GM18873 (cell line): ENCODE data around the gene NUDC.

Experiments
- ATAC-seq: cut with Tn5 transposase; IDR thresholded peaks from one replicate; pipeline ENCODE4 v1.9.1; 2021; ENCODE audit warnings: mild to moderate bottlenecking, moderate library complexity, moderate number of reproducible peaks; ENCODE audit not compliant: unreplicated experiment, low FRiP score

NUDC gene

DNA sequence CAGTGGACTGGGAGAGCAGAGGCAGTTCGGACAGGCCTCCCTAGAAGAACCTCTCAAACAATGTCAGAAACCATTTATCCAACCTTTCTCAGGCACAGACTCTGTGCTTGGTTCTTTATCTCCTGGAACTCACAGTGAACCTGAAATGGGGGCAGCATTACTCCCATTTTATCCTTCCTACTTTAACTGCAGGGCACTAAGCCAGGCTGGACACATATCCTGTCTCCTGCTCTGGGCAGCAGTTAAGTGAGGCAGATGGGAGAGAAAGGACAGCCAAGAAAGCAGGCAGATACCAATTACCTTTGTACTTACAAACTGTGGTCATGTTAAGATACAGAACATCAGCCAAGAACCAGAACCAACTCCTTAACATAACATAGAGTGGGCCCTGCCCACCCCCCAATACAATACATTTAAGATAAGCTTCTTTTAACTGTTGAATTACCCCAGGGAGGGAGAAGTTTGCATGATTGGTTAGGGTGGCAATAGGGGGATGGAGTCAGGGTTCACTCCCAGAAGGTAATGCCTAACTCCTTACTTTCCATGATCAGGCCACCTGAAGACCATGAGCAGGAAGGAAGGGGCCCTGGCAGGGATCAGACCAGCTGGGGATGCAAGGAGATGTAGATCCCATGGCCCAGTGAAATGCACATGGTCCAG, 27.9 kb downstream of the NUDC start:
- no peak for ATAC-seq

GRCh38 chr1:26949926-26950319, 28.4 kb downstream of the NUDC start:
- no peak for ATAC-seq

GRCh38 chr1:26950602-26951001, 29.1 kb downstream of the NUDC start:
- no peak for ATAC-seq

- ATAC-seq = no peak
Observed at GRCh38 chr1:26951216-26951615, 29.7 kb downstream of the NUDC start.

DNA sequence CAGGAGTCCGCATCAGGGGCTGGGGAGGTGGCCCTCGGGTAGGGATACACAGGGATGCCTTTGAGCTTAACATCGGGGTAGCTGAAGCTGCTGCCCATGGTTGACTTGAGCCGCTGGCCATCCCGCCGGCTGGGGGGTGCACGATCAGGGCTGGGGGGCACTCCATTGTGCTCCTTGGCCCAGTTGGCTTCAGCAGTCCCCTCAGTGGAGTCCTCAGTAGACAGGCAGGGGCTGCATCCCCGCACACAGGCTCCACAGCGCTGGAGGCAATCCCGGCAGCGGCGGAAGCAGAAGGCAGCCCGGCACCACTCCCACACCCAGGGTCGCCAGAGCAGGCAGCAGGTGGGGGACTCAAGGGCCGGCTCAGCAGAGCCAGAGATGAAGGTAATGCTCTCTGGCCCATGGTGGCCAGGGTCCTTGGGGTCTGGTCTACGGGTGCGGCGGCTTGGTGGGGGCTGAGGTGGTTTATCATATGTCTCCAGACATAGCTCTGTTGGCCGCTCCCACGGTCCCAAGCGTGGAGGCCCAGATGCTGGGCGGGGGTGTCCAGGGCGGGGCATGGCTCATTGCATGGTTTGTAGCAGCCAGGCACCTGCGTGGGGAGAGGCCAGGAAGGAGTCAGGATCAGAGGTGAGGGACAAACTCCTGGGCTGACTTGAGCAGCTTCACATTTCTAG, 30.4 kb downstream of the NUDC start:
- ATAC-seq = no peak

DNA sequence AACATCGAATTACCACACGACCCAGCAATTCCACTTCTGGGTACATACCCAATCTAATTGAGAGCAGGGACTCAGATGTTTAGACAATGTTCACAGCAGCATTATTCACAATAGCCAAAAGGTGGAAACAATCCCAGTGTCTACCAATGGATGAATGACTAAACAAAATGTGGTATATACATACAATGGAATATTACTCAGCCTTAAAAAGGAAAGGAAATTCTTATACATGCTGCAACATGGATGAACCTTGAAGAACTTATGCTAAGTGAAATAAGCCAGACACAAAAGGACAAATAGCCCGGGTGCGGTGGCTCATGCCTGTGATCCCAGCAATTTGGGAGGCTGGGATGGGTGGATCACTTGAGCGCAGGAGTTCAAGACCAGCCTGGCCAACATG, 31.8 kb downstream of the NUDC start:
- no peak for ATAC-seq

DNA sequence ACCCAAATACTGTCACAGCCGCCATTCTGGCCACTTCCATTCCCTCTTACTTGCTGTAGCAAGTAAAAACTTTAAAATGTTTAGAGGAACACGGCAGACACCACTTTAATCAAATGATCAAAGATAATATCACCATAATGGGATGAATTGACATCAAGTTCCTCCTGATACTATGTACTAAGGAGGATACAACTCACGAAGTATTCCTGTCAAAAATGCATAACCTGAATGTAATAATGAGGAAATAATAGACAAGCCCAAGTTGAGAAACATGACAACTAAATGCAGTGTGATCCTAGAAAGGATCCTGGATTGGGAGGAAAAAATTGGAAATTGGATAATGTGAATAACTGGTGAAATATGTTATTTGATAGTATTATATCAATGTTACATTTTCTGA, 34.8 kb downstream of the NUDC start:
- ATAC-seq = no peak

- ATAC-seq = no peak
Observed at GRCh38 chr1:26957306-26957705, 35.8 kb downstream of the NUDC start.

DNA sequence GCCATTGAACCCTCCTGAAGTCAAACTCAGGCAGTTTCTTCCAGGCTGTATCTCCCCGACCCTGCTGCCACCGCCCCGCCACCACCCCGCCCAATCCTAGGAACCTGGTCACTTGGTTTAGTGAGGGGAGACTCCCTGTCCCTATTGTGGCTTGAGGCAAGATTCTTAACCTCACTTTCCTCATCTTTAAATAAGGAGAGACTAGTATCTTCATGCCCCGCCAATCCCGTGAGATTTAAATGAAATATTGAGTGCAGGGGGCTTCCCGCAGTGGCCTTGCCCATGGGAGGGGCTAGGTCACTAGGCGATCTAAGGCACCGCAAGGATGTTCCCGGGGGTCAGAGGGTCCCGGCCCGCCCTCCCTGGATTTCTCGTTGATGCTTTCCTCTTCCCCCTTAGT, 37.7 kb downstream of the NUDC start:
- no peak for ATAC-seq

- no peak for ATAC-seq
Observed at GRCh38 chr1:26959722-26960624, 38.4 kb downstream of the NUDC start, which contains the start of gene KDF1. Gene KDF1, minus strand, starts transcription at chr1:26960468. Its CDS starts 8,088 bp downstream, at chr1:26952380.

DNA sequence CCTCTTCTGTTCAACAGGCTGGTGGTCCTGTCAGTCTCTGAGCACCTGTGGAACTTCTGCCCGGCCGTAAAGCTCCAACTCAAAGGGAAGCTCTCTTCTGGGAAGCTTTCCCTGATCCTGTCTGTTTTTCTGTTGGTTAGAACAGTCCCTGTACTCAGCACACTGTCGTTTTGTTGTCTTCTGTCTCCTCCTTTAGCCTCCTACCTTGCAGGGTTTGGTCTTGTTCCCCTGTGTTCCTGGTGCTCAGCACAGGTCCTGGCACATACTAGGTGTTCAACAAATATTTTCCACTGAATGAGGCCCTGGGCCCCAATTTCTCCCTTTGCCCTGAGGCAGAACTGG, 39.1 kb downstream of the NUDC start:
- no peak for ATAC-seq

GRCh38 chr1:26961826-26962225, 40.3 kb downstream of the NUDC start:
- no peak for ATAC-seq

DNA sequence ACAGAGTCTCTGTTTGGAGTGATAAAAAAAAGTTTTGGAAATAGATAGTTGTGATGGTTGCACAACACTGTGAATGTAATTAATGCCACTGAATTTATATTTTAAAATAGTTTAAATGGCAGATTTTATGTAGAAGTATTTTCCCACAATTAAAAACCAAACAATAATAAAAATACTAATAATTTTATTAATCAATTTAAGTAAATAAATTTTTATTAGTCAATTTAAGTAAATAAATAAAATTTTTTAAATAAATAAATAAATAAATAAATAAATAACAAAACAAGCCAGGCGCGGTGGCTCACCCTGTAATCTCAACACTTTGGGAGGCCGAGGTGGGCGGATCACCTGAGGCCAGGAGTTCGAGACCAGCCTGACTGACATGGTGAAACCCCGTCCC, 43.7 kb downstream of the NUDC start:
- no peak for ATAC-seq

DNA sequence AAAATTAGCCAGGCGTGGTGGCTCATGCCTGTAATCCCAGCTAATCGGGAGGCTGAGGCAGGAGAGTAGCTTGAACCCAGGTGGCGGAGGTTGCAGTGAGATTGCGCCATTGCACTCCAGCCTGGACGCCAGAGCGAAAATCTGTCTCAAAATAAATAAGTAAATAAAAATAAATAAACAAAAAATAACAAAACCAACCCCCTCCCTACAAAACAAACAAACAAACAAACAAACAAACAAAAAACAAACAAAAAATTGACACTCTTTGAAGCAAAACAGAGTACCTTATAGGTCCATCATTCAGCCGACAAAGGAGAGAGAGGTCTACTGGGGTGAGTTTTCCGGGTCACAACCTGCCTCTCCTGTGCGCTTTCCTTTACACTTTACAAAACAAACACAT, 44.1 kb downstream of the NUDC start:
- ATAC-seq = no peak

DNA sequence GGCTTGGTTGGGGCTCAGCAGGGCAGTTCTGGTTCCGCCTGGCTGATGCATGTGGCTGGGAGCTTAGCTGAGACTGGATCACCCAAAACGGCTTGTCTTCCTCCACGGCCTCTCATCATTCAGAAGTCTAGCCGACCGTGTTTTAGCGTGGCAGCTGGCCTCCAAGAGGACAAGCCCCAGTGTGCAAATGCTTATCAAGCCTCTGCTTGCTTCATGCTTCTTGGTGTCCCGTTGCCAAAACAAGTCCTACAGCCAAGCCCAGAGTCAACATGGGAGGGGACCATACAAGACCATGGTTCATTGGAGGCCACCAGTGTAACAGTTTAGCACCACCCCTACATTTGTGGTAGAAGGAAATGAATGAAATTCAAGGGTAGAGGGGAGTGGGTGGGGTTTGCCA, 49.3 kb downstream of the NUDC start:
- no peak for ATAC-seq

GRCh38 chr1:26971590-26971989, 50.0 kb downstream of the NUDC start:
- no peak for ATAC-seq

- no peak for ATAC-seq
Observed at GRCh38 chr1:26972390-26972789, 50.8 kb downstream of the NUDC start.

- no peak for ATAC-seq
Observed at GRCh38 chr1:26972821-26973220, 51.3 kb downstream of the NUDC start.

DNA sequence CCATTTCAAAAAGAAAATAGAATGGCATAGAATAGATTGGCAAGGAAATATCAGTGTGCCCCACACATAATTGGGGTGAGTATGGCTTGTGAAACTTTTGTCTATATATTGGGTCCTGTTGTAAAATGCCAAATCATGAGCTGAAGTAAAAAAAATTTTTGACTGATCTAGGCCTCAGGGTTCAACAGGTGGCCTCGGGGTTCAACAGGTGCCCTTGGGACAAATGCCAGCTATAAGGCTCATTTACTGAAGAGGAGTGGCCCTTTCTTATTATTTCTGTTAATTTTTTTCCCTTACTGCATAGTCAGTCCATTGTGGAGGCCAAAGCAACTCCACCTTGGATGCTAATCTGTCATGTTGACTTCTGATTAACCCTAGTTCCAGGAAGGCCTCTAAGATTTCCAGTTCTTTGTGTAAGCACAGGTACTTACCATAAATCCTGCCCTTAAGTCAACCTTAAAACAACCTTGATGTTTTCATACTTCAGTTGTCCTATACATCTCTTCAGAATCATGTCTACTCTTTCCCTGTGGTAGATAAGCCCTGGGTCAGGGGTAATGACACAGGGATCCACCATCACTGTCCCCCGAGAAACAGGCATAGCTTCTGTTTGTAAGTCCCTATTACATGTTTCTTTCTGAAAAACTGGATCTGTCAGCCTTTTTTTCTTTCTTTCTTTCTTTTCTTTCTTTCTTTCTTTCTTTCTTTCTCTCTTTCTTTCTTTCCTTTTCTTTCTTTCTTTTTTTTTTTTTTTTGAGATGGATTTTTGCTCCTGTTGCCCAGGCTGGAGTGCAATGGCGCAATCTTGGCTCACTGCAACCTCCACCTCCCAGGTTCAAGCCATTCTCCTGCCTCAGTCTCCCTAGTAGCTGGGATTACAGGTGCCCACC, 55.3 kb downstream of the NUDC start:
- no peak for ATAC-seq

DNA sequence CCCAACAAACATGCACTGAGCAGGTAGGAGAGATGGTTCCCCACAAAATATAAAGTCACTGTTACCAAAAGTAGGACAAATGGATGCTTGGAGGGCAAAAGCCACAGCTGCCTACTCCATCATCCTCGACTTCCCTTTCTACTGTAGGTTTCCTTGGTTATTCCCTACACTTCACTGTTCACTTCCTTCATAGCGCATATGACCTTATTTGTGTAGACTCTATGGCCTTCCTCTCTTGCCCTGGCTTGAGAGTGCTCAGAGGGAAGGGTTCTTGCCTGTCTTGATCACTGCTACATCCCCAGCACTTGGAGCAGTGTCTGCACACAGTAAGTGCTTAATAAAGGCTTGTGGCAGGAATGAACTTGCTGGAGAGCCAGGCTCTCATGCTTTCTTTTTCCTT, 57.4 kb downstream of the NUDC start:
- ATAC-seq = no peak
